Activated B cell treated with CpG ODN at 0.5 μM for 24 hours (primary cell): Measurements from ENCODE around the gene ARL6. TPM values are rescaled to one million over a fixed set of nuclear protein-coding genes. Genes with fewer than 3 reads are reported as not detected.

ENCODE experiments used
- ATAC-seq: fragments of 200-7000 bp; cut with Tn5 transposase; one replicate; pipeline ENCODE4 v1.10.0; 2021; ENCODE audit warnings: low read depth, mild to moderate bottlenecking, moderate library complexity
- CTCF ChIA-PET: fragments of 350-600 bp; sonication (Branson Sonifier 250); formaldehyde crosslinking; loops from one replicate; lab custom pipeline; 2021; ENCODE audit warnings: antibody characterized with exemption; lab: Charles Lee
- POLR2A ChIA-PET: fragments of 350-600 bp; sonication (Branson Sonifier 250); formaldehyde crosslinking; loops from one replicate; lab custom pipeline; 2021; ENCODE audit warnings: antibody characterized with exemption; lab: Charles Lee
- DNase-seq: peaks from one replicate; pipeline ENCODE4 v3.0.0; 2022
- H3K27ac Mint-ChIP-seq: one replicate; pipeline ENCODE4 v1.8.0; 2020; ENCODE audit warnings: mixed read lengths
- H3K27me3 Mint-ChIP-seq: one replicate; pipeline ENCODE4 v1.8.0; 2021; ENCODE audit warnings: mixed read lengths
- H3K36me3 Mint-ChIP-seq: one replicate; pipeline ENCODE4 v1.8.0; 2021; ENCODE audit warnings: low read depth, mixed read lengths
- H3K4me1 Mint-ChIP-seq: one replicate; pipeline ENCODE4 v1.8.0; 2021; ENCODE audit warnings: mixed read lengths
- H3K4me3 Mint-ChIP-seq: one replicate; pipeline ENCODE4 v1.8.0; 2020; ENCODE audit warnings: mild to moderate bottlenecking, mixed read lengths
- H3K9me3 Mint-ChIP-seq: one replicate; pipeline ENCODE4 v1.8.0; 2020; ENCODE audit warnings: mixed read lengths
- CTCF ChIP-seq: fragments of 200-600 bp; IDR thresholded peaks from one replicate; pipeline ENCODE4 v1.8.0; 2022; ENCODE audit warnings: antibody characterized with exemption, mild to moderate bottlenecking
- intact Hi-C: fragments of 100-400 bp; cut with micrococcal nuclease; formaldehyde crosslinking; loops from one replicate; pipeline ENCODE4 v1.15.1; 2024
- total RNA-seq: library from RNA; stranded (reverse); gene quantifications from 2 replicates; pipeline ENCODE4 v1.2.3, GENCODE V29; 2022

Gene ARL6
- total RNA-seq, 1 donor from 2014 or later, result 4.2 TPM

- H3K36me3 Mint-ChIP-seq, result no peaks in the 10 kb centered on the region
- peaks cover 47% of the 10 kb centered on the region for H3K27me3 Mint-ChIP-seq
- no peaks in the 10 kb centered on the region for H3K9me3 Mint-ChIP-seq
- POLR2A ChIA-PET, result no interaction called here
- ATAC-seq (no peak), DNase-seq (no peak)
- peaks cover 21% of the 10 kb centered on the region for H3K4me1 Mint-ChIP-seq
- TF ChIP-seq CTCF, result no peak
- H3K27ac Mint-ChIP-seq, result no peak overlapping the region
- intact Hi-C loops, result loop anchor here (1.0 kb wide), 3 partner anchors 56 to 703 kb away; partner anchors contain the start of gene ARL6
- H3K4me3 Mint-ChIP-seq, result peak overlapping the region; percentile 88
- CTCF ChIA-PET, result no interaction called here
Observed at GRCh38 chr3:97820780-97821179, 56.2 kb downstream of the ARL6 start.

- DNase-seq (no peak), ATAC-seq (peak; percentile 22)
- no peaks in the 10 kb centered on the region for H3K36me3 Mint-ChIP-seq
- ChIA-PET CTCF (interaction anchor here (1.4 kb wide), 1 partner anchor 202 kb away, joined by 8 read pairs; no protein-coding TSS in a partner anchor), POLR2A (interaction anchor here (1.1 to 1.3 kb wide), 3 partner anchors 57 to 702 kb away, joined by 4 to 5 read pairs (median 4); partner anchors contain the start of genes ARL6 and CLDND1)
- intact Hi-C loops, result loop anchor here (1.0 kb wide), 3 partner anchors 57 to 702 kb away; partner anchors contain the start of gene ARL6
- no peak overlapping the region for H3K27ac Mint-ChIP-seq
- H3K4me3 Mint-ChIP-seq, result peak overlapping the region; percentile 88
- H3K4me1 Mint-ChIP-seq, result peaks cover 21% of the 10 kb centered on the region
- TF ChIP-seq CTCF, result no peak
- peaks cover 47% of the 10 kb centered on the region for H3K27me3 Mint-ChIP-seq
- H3K9me3 Mint-ChIP-seq, result no peaks in the 10 kb centered on the region
Observed at GRCh38 chr3:97821287-97821773, 56.8 kb downstream of the ARL6 start.

- DNase-seq (peak; percentile 80), ATAC-seq (peak; percentile 99)
- Mint-ChIP-seq H3K4me3 (peak within 1 kb of the TSS; percentile 88), H3K36me3 (no peaks in the 10 kb centered on the region), H3K27ac (peak within 1 kb of the TSS; percentile 47), H3K4me1 (peaks cover 21% of the 10 kb centered on the region), H3K27me3 (peaks cover 45% of the 10 kb centered on the region), H3K9me3 (no peaks in the 10 kb centered on the region)
- ChIA-PET CTCF (interaction anchor here (1.4 kb wide), 1 partner anchor 202 kb away, joined by 8 read pairs; no protein-coding TSS in a partner anchor), POLR2A (interaction anchor here (1.1 to 1.3 kb wide), 3 partner anchors 57 to 701 kb away, joined by 4 to 5 read pairs (median 4); partner anchors contain the start of genes ARL6 and CLDND1)
- TF ChIP-seq CTCF, result no peak
- intact Hi-C loops, result loop anchor here (1.0 to 2.0 kb wide), 5 partner anchors 29 to 701 kb away; partner anchors contain the start of gene ARL6
Observed at GRCh38 chr3:97821774-97822358, 57.3 kb downstream of the ARL6 start, which contains the start of gene CRYBG3. TSS of gene CRYBG3 (plus strand) at chr3:97822011. CDS start at chr3:97822207, 196 bp downstream.

- peaks cover 44% of the 10 kb centered on the region for H3K27me3 Mint-ChIP-seq
- intact Hi-C loops, result loop anchor here (1.0 to 2.0 kb wide), 2 partner anchors 30 to 217 kb away; no protein-coding TSS in a partner anchor
- CTCF ChIA-PET, result interaction anchor here (1.4 kb wide), 1 partner anchor 201 kb away, joined by 8 read pairs; no protein-coding TSS in a partner anchor
- peak overlapping the region; percentile 47 for H3K27ac Mint-ChIP-seq
- no peaks in the 10 kb centered on the region for H3K36me3 Mint-ChIP-seq
- ATAC-seq (peak; percentile 15), DNase-seq (no peak)
- no peak for TF ChIP-seq CTCF
- H3K9me3 Mint-ChIP-seq, result no peaks in the 10 kb centered on the region
- H3K4me1 Mint-ChIP-seq, result peaks cover 21% of the 10 kb centered on the region
- peak overlapping the region; percentile 88 for H3K4me3 Mint-ChIP-seq
- POLR2A ChIA-PET, result interaction anchor here (1.1 to 1.3 kb wide), 3 partner anchors 58 to 700 kb away, joined by 4 to 5 read pairs (median 4); partner anchors contain the start of genes ARL6 and CLDND1
Observed at GRCh38 chr3:97822359-97822775, 57.8 kb downstream of the ARL6 start.
